NOMO-1 treated with dmso at 0.1 percent for 144 hours (cell line): Measurements from ENCODE around the gene CEP192.
"Not testable (repeated sequence)": the region's sequence is repeated elsewhere in the genome, so short reads cannot be mapped to it uniquely, and the experiment has no call there.

Source experiments
- DNase-seq: peaks from one replicate; lab custom pipeline; 2025; ENCODE audit not compliant: unreplicated experiment; lab: John Stamatoyannopoulos, UW

CEP192 gene

GRCh38 chr18:12989397-12990122 lies 1.6 kb upstream of the CEP192 start:
- DNase-seq: no peak

- DNase-seq: no peak
Measured at GRCh38 chr18:12990123-12990475, 1.1 kb upstream of the CEP192 start.

GRCh38 chr18:12990641-12990966 lies 558 bp upstream of the CEP192 start:
- DNase-seq: no peak

GRCh38 chr18:12991821-12992179 lies 638 bp downstream of the CEP192 start:
- no peak for DNase-seq

GRCh38 chr18:12993439-12993838 lies 2.3 kb downstream of the CEP192 start:
- no peak for DNase-seq

- DNase-seq: no peak
Measured at GRCh38 chr18:12995424-12995823, 4.3 kb downstream of the CEP192 start.

GRCh38 chr18:12995952-12996477 lies 4.9 kb downstream of the CEP192 start:
- DNase-seq: no peak

- no peak for DNase-seq
Measured at GRCh38 chr18:12996661-12997292, 5.6 kb downstream of the CEP192 start.

GRCh38 chr18:12997330-12997729 lies 6.2 kb downstream of the CEP192 start:
- DNase-seq: not testable (repeated sequence)

- no peak for DNase-seq
Measured at GRCh38 chr18:12998332-12999060, 7.3 kb downstream of the CEP192 start.

- no peak for DNase-seq
Measured at GRCh38 chr18:13003466-13003896, 12.3 kb downstream of the CEP192 start.

GRCh38 chr18:13004396-13004795 lies 13.2 kb downstream of the CEP192 start:
- DNase-seq: no peak

- no peak for DNase-seq
Measured at GRCh38 chr18:13005289-13005688, 14.1 kb downstream of the CEP192 start.

GRCh38 chr18:13006531-13007247 lies 15.5 kb downstream of the CEP192 start:
- no peak for DNase-seq

- no peak for DNase-seq
Measured at GRCh38 chr18:13007248-13007560, 16.0 kb downstream of the CEP192 start.

GRCh38 chr18:13011719-13012118 lies 20.6 kb downstream of the CEP192 start:
- no peak for DNase-seq

- no peak for DNase-seq
Measured at GRCh38 chr18:13014232-13014631, 23.1 kb downstream of the CEP192 start.

- no peak for DNase-seq
Measured at GRCh38 chr18:13014818-13015217, 23.7 kb downstream of the CEP192 start.

- no peak for DNase-seq
Measured at GRCh38 chr18:13017247-13017875, 26.2 kb downstream of the CEP192 start.

- no peak for DNase-seq
Measured at GRCh38 chr18:13018374-13018773, 27.2 kb downstream of the CEP192 start.

GRCh38 chr18:13019301-13019700 lies 28.1 kb downstream of the CEP192 start:
- DNase-seq: no peak
